ENCODE measurements around the gene NRL. TPM values are rescaled to one million over a fixed set of nuclear protein-coding genes. Genes with fewer than 3 reads are reported as not detected.

The NRL gene
- total and polyA plus RNA-seq, 12 donors = 2.2 to 20.2 (median 4.5) TPM

- intact Hi-C loops (cut with DNase I) = no loop called here
- Histone ChIP-seq H3K9me3 (replicated peaks in 1 of 3) (no peaks in the 10 kb centered on the region), H3K36me3 (replicated peaks in 1 of 2) (no peaks in the 10 kb centered on the region), H3K27me3 (no peaks in the 10 kb centered on the region), H3K4me3 (no peak overlapping the region), H3K27ac (no peak overlapping the region), H3K4me1 (replicated peaks in 1 of 2) (no peaks in the 10 kb centered on the region)
- no peak for DNase-seq
- 79 to 91% (median 87%) methylated on average over 5 to 23 of the region's 23 CpGs for WGBS, 4 donors
- no peak for TF ChIP-seq CTCF (IDR thresholded peaks at IDR 0.05)
- TF ChIP-seq POLR2A (IDR thresholded peaks at IDR 0.05) = no peak
Observed at GRCh38 chr14:24077086-24077485, 37.7 kb downstream of the NRL start.

DNA sequence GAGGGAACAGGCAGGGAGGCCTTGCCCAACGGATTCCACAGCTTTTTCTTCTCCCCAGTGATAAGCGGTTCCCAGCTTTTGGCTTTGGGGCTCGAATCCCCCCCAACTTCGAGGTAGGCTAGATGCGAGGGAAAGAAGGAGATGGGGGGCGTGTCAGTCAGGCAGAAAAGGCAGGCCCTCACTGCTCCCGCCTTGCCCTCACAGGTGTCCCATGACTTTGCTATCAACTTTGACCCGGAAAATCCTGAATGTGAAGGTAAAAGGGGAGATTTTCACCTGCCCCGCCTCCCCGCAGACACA is 38.5 kb downstream of the NRL start:
- no peak for TF ChIP-seq CTCF (IDR thresholded peaks at IDR 0.05)
- TF ChIP-seq POLR2A (IDR thresholded peaks at IDR 0.05) = no peak
- DNase-seq = no peak
- Histone ChIP-seq H3K36me3 (replicated peaks in 1 of 2) (no peaks in the 10 kb centered on the region), H3K9me3 (replicated peaks in 1 of 3) (no peaks in the 10 kb centered on the region), H3K4me1 (replicated peaks in 1 of 2) (no peaks in the 10 kb centered on the region), H3K27me3 (no peaks in the 10 kb centered on the region), H3K4me3 (no peak overlapping the region), H3K27ac (no peak overlapping the region)
- 85 to 92% (median 87%) methylated on average over 10 of the region's 10 CpGs for WGBS, 4 donors
- intact Hi-C loops (cut with DNase I) = no loop called here

- TF ChIP-seq CTCF (IDR thresholded peaks at IDR 0.05) (no peak), POLR2A (IDR thresholded peaks at IDR 0.05) (no peak)
- H3K27me3 ChIP-seq = no peaks in the 10 kb centered on the region
- intact Hi-C loops (cut with DNase I) = no loop called here
- no peaks in the 10 kb centered on the region for H3K36me3 ChIP-seq (replicated peaks in 1 of 2)
- no peak overlapping the region for H3K4me3 ChIP-seq
- no peak overlapping the region for H3K27ac ChIP-seq
- no peaks in the 10 kb centered on the region for H3K4me1 ChIP-seq (replicated peaks in 1 of 2)
- no peak for DNase-seq
- 70 to 86% (median 77%) methylated on average over 9 to 11 of the region's 11 CpGs for WGBS, 4 donors
- H3K9me3 ChIP-seq (replicated peaks in 1 of 3) = no peaks in the 10 kb centered on the region
Observed at GRCh38 chr14:24075485-24076301, 39.1 kb downstream of the NRL start.

- Histone ChIP-seq H3K27me3 (no peaks in the 10 kb centered on the region), H3K27ac (no peak overlapping the region), H3K4me1 (replicated peaks in 1 of 2) (no peaks in the 10 kb centered on the region), H3K9me3 (replicated peaks in 1 of 3) (no peaks in the 10 kb centered on the region), H3K36me3 (replicated peaks in 1 of 2) (no peaks in the 10 kb centered on the region), H3K4me3 (no peak overlapping the region)
- intact Hi-C loops (cut with DNase I) = no loop called here
- WGBS, 4 donors = 76 to 85% (median 81%) methylated on average over 9 to 11 of the region's 11 CpGs
- DNase-seq = no peak
- TF ChIP-seq CTCF (IDR thresholded peaks at IDR 0.05) (no peak), POLR2A (IDR thresholded peaks at IDR 0.05) (no peak)
Observed at GRCh38 chr14:24074625-24075484, 39.9 kb downstream of the NRL start.
